Caki2 (cell line): ENCODE results near the gene CDK5. TPM values are rescaled to one million over a fixed set of nuclear protein-coding genes. Genes with fewer than 3 reads are reported as not detected.
"Not testable (repeated sequence)": the region's sequence is repeated elsewhere in the genome, so short reads cannot be mapped to it uniquely, and the experiment has no call there.

Source experiments
- DNase-seq: peaks from one replicate; pipeline ENCODE4 v3.0.0-alpha.2; 2015; ENCODE audit warnings: low read depth
- in situ Hi-C: cut with HindIII; loops from 2 replicates; pipeline ENCODE4 v1.10.0; 2016; ENCODE audit warnings: low sequenced_read_pairs, low pct_unique_long_range_greater_than_20kb, mixed read lengths
- total RNA-seq: library from RNA; depleted of rRNA; stranded (reverse); fragments of >200 nt; shearing (Covaris generic); gene quantifications from 2 replicates; pipeline ENCODE4 v1.2.3, GENCODE V29; 2014; ENCODE audit warnings: low replicate concordance

The CDK5 gene
- total RNA-seq, 1 experiment from 2014 or later: 37.2 TPM

DNA sequence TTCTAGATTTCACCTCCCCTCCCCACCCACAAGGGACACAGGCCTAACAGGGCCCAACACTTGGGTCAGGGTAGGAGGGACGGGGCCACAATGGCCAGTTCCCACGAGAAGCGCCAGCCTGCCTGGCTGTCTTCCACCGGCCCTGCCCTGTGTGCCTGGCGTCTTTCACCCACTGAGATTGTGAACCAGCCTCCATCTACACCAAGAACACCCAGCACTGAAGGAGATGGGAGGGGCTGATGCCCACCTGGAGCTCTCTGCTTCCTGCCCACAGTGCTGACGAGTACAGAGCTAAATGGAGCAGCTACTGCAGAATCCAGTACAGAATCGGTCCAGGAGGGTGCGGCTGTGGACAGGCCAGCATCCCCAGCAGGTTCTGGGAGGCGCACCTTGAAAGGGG lies 11.7 kb downstream of the CDK5 start:
- in situ Hi-C loops: no loop called here
- no peak for DNase-seq

DNA sequence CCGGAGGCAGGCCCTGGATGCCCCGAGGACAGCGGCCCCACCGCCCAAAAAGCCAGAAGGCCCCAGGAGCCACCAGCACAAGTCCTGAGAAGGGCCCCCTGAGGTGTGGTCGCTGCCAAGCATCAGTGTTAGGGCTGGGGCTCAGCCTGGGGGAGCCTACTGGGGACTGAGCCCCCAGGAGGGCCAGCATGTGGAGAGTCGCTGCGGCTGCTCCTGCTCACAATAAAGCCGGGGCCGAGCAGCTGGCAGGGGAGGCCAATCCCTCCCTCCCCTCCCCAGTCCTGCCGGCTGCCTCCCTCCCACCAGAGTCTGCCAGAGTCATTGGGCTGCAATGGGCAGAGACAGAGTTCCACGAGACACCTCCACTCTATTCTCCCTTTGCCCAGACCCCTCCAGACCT lies 12.4 kb downstream of the CDK5 start:
- in situ Hi-C loops: no loop called here
- no peak for DNase-seq

DNA sequence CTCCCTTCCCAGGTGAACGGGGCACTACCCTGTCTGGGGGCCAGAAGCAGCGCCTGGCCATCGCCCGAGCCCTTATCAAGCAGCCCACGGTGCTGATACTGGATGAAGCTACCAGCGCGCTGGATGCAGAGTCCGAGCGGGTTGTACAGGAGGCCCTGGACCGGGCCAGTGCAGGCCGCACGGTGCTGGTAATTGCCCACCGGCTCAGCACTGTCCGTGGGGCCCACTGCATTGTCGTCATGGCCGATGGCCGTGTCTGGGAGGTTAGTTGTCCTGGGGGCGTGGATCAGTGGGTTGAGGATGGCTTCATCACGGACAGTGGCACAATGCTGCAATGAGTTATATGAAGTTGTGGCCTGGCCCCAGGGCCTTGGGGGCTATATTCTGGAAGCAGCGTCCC lies 13.7 kb downstream of the CDK5 start:
- in situ Hi-C loops: no loop called here
- no peak for DNase-seq

DNA sequence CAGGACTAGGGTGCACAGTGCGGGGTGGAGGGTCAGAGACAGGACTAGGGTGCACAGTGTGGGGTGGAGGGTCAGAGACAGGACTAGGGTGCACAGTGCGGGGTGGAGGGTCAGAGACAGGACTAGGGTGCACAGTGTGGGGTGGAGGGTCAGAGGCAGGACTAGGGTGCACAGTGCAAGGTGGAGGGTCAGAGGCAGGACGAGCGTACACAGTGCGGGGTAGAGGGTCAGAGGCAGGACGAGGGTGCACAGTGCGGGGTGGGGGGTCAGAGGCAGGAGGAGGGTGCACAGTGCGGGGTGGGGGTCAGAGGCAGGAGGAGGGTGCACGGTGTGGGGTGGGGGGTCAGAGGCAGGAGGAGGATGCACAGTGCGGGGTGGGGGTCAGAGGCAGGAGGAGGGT lies 14.2 kb downstream of the CDK5 start:
- DNase-seq, in situ Hi-C loops: not testable (repeated sequence)

DNA sequence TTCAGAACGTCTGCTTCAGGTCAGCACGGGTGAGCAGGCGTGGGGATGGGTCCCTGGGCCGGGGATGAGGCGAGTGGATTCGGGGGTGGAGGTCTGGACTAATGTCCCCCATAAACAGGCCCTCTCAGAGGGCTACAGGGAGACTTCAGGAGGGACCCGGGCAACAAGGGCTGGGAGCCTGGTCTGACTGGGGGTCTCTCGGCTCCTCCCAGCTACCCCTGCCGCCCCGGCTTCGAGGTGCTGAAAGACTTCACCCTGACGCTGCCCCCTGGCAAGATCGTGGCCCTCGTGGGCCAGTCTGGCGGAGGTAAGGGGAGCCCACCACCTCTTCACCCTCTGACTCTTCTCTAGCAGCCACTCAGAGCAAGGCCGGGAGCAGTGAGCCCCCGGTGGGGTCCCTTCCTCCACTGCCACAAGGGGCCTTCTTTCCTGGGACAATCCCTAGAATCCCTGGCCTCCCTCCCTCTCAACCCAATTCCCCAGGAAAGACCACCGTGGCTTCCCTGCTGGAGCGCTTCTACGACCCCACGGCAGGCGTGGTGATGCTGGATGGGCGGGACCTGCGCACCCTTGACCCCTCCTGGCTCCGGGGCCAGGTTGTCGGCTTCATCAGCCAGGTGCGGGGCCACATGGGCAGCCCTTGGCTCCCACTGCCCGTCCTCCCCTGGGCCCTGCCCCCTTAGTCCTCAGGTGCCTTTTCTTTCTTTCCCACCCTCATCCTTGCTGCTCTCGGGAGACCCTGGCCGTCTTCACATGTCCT lies 16.9 kb downstream of the CDK5 start:
- in situ Hi-C loops: no loop called here
- DNase-seq: no peak

DNA sequence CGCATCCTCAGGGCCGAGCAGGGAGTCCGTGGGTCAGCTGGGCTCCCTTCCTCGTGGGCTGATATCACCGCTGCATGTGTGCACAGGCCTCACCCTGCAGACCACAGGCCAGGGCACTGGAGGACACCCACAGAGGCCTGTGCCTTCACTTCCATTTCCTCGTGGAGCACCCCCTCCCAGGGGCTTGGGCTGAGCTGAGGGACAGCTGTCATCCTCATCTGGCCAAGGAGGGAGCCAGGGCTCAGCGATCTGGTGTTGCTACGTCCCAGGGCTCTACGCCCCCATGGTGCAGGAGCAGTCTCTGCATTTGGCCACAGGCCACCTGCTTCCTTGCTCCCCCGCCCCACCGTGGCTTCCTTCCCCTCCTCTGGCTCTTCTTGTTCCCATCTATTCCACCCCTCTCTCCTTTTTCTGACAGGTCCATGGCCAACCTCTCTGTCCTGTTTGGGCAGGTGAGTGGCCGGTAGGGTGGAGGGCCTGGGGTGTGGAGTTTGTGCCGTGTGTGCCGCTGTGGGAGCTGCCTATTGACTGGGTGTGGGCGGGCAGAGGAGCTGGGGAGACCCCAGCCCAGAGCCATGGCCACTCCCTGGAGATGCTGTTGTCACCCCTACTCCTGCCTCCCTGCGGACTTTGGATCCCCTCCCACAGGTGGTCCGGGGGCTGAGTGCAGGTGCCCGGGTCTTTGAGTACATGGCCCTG lies 17.7 kb downstream of the CDK5 start:
- in situ Hi-C loops: no loop called here
- DNase-seq: no peak

DNA sequence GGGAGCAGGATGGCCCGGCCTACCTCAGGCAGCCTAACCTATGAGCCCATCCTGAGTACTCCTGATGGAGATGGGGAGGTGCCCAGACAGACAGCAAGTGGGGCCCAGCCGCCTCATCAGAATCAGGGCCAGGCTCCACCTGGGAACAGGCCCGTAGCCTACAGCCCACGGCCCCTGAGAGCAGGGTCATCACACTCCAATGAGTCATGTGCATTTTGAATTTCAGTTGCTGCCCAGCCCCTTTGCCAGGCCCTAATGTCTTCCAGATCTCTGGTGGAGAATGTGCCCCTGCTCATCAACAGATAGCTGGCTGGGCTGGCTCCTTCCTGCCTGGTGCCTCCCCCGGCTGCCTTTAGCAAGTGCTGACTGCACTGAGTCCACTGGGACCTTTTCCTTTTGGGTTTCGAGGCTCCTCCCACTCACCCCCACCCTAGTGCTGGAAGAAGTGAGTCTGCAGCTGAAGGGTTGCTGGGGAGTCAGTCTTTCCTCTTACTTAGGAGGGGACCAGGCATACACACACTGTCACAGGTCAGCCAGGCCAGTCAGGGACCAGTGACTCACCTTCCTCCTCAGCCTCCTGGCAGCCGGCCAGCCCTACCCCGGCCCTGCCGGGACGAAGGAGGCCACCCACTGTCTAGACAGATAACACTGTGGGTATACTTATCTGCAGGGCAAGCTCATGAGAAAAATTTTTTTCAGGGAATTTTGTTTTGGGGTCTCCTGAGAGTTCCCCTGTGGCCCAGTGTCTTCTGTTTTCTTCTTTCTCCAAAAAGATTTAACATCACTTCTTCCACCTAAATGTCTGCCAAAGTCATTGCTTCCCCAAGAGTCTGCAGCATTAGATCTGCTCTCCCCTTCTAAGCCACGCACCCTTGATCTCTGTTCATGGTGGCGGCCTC lies 18.5 kb downstream of the CDK5 start:
- in situ Hi-C loops: no loop called here
- peak; percentile 95 for DNase-seq

DNA sequence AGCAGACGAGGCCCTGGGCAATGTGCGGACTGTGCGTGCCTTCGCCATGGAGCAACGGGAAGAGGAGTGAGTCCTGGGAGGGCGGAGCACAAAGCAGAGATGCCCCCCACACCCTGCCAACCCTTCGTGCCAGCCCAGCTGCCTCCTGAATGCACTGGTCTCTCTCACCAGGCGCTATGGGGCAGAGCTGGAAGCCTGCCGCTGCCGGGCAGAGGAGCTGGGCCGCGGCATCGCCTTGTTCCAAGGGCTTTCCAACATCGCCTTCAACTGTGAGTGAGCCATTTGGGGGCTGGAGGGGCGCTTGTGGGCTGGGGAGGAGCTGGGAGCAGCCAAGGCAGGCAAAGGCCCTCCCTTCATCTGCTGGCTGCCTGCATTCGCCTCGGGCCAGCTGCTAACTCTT lies 21.8 kb downstream of the CDK5 start:
- no peak for DNase-seq
- in situ Hi-C loops: no loop called here

DNA sequence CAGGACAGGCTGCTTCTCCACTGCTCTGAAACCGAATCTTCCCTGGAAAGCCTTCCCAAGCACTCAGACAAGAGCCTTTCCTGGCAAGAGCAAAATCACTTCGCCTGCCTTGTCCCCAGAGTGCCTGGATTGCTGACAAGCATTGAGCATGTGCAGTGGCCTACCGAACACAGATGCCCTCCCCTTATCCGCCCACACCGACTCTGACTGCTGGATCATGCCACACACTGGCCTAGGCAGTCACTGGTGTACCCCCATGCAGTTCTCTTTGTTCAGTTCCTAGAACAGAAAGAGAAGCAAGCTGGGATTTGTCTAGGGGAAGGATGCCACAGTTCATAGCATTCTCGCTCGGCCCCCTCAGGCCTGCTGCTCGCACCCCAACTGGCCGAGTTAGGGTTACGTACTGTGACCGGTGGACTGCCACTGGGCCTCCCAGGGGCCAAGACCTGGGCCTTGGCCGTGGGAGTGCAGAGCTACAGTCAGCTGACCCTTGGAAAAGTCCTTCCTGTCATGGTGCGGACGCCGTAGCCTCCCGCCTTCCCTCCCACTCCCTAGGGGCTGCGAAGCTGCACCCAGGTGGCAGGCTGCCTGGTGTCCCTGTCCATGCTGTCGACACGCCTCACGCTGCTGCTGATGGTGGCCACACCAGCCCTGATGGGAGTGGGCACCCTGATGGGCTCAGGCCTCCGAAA lies 22.5 kb downstream of the CDK5 start:
- in situ Hi-C loops: no loop called here
- DNase-seq: no peak

DNA sequence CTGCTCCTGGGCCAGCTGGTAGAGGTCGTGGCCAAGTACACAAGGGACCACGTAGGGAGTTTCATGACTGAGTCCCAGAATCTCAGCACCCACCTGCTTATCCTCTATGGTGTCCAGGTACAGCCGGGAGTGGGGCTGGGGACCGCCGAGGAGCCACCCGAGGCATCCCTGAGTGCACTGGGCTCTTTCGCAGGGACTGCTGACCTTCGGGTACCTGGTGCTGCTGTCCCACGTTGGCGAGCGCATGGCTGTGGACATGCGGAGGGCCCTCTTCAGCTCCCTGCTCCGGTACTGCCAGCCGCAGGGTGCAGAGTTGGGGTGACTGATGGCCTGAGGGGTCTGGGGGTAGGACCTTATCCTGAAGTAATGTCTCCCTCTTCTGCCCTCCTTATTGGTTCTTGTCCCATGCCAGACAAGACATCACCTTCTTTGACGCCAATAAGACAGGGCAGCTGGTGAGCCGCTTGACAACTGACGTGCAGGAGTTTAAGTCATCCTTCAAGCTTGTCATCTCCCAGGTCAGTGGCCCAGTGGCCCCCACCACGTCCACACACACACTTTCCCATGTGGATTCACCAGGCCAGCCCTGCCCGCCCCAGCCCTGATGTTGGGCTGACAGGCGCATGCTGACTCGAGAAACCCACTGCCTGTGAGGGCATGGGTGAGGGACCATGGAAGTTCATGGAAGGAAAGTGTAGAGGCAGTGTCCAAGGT lies 23.2 kb downstream of the CDK5 start:
- no peak for DNase-seq
- in situ Hi-C loops: no loop called here

DNA sequence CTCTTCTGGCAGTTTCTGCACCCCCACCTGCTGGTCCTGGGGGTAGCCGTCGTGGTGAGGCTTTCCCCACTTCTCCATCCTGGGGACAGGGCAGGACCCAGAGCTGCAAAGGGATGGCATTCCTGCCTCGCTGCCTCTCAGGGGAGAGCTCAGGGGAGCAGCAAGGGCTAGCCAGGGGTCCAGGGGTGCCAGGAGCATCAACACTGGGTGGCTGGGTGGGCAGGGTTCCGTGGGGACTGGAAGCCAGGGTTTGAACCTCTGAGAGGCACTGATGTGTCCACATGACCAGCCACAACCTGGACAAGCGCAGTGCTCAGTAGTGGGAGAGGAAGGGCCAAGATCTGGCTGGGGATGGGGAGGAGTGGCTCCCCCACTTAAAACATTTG lies 23.8 kb downstream of the CDK5 start:
- DNase-seq: no peak
- in situ Hi-C loops: no loop called here

DNA sequence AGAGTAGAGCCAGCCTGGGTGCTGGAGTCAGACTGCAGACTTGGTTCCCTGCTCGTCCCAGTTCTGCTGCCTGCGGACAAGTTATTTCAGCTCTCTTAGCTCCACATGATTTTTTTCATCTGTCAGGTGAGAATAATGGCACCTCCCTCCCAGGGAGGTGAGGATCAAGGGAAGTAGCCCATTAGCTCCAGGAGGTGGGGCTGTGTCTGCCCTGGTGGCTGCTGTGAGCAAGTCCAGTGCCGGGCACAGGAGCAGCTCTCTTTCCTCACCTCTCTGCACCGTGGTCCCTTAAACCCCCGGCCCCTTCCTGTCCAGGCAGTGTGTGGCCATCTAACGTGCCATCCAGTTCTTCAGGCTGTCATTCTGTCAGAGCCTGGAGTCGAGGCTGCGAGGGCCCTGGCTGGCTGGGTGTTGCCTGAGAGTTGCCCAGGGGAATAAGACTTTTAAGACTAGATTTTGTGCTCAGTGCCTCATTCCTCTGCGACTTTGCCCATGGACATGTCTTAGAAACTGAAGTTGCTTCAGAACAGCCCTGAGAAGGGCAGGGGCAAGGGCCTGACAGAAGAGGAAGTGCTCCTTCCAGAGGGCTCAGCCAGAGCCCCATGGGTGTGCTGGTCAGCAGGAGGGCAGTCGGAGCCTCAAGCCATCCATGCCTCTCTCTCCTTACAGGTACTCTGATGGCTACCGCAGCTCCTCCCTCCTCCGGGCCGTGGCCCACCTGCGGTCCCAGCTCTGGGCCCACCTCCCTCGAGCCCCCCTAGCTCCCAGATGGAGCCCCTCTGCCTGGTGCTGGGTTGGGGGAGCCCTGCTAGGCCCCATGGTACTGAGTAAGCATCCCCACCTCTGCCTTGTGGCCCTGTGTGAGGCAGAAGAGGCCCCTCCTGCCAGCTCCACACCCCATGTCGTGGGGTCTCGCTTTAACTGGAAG lies 24.5 kb downstream of the CDK5 start:
- in situ Hi-C loops: no loop called here
- DNase-seq: peak; percentile 20

DNA sequence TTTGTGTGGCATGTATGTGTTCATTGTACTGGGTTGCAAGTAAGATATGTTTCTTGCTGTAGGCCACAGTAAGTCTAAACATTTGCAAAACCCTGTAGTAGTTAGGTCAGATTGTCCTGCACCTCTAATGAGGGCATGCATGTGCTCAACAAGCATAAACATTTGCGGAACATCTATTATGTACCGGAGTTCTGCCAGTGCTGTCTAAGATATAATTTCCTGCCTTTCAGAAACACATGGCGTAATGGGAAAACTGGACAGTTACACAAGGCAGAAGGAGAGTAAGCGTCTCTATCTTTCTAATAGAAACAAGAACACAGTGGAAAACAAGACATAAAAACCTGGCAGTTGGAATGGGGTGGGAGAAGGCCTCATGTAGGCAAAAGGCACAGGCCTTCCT lies 26.7 kb downstream of the CDK5 start:
- no peak for DNase-seq
- in situ Hi-C loops: no loop called here

DNA sequence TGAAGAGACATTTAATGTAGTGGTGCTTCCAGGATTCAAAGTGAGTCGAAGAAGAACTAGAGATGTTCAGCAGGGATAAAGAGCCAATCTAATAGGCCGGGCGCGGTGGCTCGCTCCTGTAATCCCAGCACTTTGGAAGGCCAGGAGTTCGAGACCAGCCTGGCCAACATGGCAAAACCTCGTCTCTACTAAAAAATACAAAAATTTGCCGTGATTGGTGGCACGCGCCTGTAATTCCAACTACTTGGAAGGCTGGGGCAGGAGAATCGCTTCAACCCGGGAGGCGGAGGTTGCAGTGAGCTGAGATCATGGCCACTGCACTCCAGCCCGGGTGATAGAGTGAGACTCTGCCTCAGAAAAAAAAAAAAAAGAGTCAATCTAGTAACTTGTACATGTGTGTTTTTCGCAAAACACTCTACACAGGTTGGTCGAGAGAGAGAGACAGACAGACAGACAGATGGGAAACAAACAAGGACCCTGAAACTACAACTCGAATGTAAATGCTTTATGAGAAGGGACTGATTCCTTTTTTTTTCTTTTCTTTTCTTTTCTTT lies 28.7 kb downstream of the CDK5 start:
- DNase-seq: no peak
- in situ Hi-C loops: no loop called here

DNA sequence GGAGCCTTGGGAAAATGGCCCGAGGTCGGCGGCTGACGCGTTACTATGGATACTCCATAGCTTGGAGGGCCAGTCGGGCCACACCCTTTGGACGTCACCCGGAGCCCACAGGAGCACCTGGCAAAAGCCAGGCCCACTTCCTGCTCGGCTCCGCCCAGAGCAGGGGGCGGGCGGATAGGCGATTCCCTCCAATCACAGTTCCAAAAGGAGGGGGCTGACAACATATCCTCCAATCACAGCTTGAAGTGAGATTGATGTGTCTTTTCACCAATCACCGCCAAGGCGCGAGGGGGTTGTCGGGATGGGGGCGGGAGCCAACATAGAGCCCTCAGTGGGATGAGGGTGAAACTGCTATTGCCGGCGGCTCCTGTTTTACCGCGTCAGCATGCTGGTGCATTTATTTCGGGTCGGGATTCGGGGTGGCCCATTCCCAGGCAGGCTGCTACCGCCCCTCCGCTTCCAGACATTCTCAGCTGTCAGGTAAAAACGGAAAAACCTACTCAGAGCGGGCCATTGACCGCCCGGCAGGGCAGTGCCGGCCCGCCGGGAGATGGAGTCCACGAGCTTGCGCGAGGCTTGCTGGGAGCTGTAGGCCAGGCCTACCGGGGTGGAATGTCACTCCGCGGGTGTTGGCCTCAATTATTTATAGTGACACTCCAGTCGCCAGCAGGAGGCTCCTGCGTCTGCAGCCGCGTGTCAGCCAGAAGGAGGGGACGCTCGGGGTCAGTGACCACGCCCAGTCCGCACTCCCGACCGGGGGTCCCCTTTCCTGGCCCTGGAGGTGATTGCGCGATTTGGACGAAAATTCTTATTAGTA lies 29.4 kb downstream of the CDK5 start, which contains the start of gene ABCB8:
TSS of gene ABCB8 (plus strand) at position 320 of the 817 bp plus-strand sequence. CDS start at position 386, 66 bp downstream.
- peak; percentile 100 for DNase-seq

DNA sequence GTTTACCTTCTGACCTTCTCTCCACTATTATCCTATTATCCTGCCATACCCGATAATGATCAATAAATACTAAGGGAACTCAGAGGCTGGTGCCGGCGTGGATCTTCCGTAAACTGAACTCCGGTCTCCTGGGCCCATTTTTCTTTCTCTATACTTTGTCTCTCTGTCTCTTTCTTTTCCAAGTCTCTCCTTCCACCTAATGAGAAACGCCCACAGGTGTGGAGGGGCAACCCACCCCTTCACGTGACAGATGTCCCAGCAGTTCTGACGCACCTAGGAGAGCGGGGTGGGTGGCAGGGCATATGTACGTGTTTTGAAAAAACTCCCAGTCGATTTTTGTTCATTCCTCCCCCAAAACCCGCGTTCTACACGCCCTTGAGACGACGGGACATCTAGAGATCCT lies 30.0 kb downstream of the CDK5 start:
- in situ Hi-C loops, DNase-seq: not testable (repeated sequence)

More for the DNA sequence above, 29.4 kb downstream of the CDK5 start, which contains the start of gene ABCB8:
- in situ Hi-C loops: no loop called here
